ENCODE results near the gene FAM43A.

Gene FAM43A

GRCh38 chr3:194731506-194732073 is 45.9 kb downstream of the FAM43A start:
- DNase-seq (ENCODE audit: insufficient read length, low spot score) = no peak
- no peak for TF ChIP-seq POLR2A (IDR thresholded peaks at IDR 0.05; ENCODE audit: low read depth, low read length)
- FAIRE-seq = no peak

- no peak for FAIRE-seq
- no peak for TF ChIP-seq POLR2A (IDR thresholded peaks at IDR 0.05; ENCODE audit: low read depth, low read length)
- DNase-seq (ENCODE audit: insufficient read length, low spot score) = no peak
These were observed 46.9 kb downstream of the FAM43A start for GRCh38 chr3:194732617-194733016.

- DNase-seq (ENCODE audit: insufficient read length, low spot score) (no peak), FAIRE-seq (no peak)
- no peak for TF ChIP-seq POLR2A (IDR thresholded peaks at IDR 0.05; ENCODE audit: low read depth, low read length)
These were observed 50.7 kb downstream of the FAM43A start for GRCh38 chr3:194736277-194736895.

- DNase-seq (ENCODE audit: insufficient read length, low spot score) (no peak), FAIRE-seq (no peak)
These were observed 51.4 kb downstream of the FAM43A start for GRCh38 chr3:194736896-194737600.

More at GRCh38 chr3:194736896-194737600, 51.4 kb downstream of the FAM43A start:
- TF ChIP-seq POLR2A (IDR thresholded peaks at IDR 0.05; ENCODE audit: low read depth, low read length) = no peak
